Right hindlimb (tissue), 1 donor: Measurements from ENCODE around the gene MAPK6.
"Not testable (repeated sequence)": the region's sequence is repeated elsewhere in the genome, so short reads cannot be mapped to it uniquely, and the experiment has no call there.

Experiments used
- DNase-seq: peaks from one replicate; pipeline ENCODE4 v3.0.0-alpha.2; 2018

MAPK6 gene

GRCh38 chr15:52011711-52012144, 7.3 kb upstream of the MAPK6 start:
- DNase-seq: no peak

DNA sequence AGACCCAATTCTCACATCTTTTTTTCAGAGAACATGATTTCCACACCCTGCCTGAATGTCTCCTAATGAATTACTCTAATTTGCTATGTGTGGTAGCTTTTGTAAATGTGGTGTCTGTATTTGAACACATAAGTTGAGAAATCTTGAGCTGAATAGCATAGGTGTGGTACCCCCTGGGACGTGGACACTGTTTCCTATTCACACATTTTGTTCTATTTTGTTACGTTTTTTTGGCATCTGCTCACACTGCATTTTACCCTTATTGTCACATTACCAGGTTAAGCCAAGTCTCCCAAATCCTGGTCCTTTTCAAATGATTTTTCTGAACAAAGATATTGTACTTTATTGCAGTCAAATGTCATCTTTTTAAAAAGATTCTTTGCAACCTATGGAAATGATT, 6.8 kb upstream of the MAPK6 start:
- no peak for DNase-seq

DNA sequence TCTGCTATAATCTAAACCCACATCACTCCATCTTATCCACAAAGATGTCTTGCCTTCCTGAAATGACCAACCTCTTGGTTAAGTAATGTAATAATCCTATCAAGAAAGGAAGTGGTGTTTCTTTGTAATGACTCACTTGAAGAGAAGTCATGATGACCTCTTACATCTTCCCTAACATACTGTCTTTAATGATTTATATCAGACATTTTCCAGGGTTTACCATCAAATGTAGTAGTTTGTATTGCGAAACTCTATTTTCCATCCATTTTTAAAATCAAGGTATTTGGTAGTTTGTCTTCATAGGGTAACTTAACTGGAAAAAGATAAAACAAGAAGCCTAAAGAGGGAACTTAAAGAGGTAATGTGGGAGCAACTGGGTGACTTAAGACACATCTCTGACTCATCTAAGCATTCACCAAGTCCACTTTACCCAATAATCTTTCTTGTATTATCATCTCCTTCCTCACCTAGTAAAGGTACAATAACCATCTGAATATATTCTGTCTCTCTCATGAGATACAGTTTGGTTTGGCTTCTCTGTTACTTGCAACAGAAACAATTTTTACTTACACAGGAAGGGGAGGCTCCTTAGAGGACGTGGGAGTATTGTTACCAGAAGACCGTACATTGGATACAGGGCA, 5.7 kb upstream of the MAPK6 start:
- DNase-seq: no peak

GRCh38 chr15:52014616-52015015, 4.4 kb upstream of the MAPK6 start:
- DNase-seq: no peak

DNA sequence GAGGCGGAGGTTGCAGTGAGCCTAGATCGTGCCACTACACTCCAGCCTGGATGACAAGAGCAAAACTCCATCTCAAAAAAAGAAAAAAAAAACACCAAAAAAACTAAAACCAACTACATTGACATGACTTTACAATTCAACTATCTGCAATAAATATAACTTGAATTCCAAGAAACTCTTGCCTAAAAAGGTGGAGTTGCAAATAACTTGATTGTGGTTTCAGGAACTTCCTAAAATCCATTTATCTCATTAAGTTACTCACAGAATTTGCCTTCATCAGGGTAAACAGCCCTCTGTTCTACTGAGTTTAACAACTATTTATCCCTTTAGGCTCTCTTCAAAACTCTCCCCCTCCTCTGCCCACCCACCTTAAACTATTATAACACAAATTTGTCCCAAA, 2.7 kb upstream of the MAPK6 start:
- DNase-seq: no peak

- no peak for DNase-seq
These were observed 775 bp upstream of the MAPK6 start for GRCh38 chr15:52018244-52018643.

DNA sequence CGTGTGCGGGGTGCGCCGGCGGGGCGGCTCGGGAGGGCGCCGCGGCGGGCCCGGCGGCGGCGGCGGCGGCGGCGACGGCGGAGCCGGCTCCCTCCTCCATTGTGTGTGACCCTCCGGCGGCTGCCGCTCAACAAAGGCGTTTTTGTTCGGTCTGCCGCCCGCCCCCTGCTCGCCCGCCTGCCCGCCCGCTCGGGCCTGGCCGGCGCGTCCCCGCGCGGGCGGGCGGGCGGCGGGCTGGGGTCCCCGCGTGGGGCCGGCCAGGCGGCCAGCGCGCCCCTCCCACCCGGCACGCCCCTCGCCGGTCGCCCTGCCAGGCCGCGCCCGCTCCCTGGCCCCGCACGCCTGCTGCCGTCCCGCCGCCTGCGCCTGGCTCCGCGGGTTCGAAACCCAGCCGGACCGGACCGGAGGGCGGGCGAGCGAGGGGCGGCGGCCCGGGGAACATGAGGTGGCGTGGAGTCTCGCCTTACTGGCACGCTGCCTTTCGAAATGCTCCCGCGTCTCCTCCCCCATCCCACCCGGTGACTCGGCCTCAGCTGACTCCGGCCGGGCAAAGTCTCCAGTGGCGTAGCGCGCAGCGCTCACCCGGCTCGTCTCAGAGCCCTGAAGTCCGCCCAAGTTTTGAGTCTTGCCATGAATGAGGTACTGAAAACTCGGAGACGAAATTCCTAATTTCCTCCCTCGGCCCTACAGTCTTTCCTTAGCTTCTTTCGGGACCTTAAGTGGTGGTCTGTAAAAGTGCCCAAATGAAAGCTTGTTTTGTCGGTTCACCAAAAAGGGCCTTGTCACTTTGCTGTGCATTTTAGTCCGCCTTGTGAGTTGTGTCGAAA, 588 bp downstream of the MAPK6 start:
- DNase-seq: peak; percentile 84

DNA sequence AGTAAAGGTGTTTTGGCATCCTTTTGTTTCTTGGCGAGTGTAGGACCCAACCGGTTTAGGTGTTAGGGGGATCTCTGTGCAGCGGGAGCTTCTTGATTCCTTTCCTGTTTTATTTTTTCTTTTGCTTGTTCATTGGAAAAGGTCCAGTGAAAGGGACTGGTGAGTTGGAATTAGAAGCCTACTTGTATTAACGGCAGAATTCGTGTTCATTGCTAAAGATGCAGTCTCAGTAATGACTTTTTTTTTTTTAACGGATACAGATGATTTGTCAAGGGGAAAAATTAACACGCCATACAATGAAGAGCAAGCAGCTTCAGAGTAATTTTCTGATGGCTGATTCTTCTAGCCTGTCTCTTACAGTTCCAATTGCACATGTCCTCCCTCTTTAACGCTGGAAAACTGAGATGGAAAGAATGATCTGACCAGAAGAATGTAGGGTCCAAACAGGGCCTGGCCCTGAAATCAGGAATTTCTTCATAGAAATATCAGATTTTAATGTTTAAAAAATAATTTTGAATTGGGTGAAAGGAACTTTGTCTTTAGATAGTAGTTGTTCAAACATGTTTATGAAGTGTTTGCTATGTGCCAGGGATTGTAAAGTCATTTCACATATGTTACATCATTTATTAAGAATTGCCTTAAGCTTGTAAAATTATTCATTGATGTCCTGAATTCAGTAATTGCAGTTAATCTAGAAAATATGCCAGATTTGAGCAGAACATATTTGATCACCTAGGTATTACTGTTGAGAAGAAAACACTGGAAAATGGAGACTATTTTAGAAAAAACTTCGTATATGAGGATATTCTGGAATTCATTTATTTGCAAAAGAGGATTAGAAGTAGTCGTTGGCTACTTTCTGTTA, 1.4 kb downstream of the MAPK6 start:
- no peak for DNase-seq

DNA sequence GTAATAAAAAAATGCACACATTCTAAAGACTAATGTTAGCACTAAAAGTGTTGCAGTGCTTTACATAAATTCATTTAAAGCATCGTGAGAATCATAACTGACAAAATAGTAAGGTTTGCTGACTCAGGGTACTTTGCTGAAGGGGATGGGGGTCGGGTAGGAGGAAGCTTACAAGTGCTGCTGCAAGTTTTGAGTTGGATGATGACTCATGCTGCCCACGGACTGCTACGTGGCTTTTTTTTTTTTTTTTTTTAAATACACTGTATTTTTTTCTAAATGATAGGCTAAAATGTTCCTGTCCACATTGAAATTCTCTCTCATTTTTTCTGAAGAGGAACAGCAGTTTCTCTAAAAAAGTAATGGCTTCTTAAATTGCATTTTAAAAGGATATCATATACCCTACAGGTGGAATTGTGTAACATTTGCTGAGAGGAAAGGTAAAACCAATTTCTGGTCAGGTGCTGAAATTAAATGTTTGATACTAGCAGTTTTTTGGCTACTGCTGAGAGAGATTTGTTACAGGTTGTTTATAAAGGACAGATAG, 2.2 kb downstream of the MAPK6 start:
- no peak for DNase-seq

- no peak for DNase-seq
These were observed 3.0 kb downstream of the MAPK6 start for GRCh38 chr15:52021892-52022540.

GRCh38 chr15:52023169-52023922, 4.3 kb downstream of the MAPK6 start:
- no peak for DNase-seq

GRCh38 chr15:52028431-52029093, 9.5 kb downstream of the MAPK6 start:
- no peak for DNase-seq

GRCh38 chr15:52030010-52030409, 11.0 kb downstream of the MAPK6 start:
- no peak for DNase-seq

DNA sequence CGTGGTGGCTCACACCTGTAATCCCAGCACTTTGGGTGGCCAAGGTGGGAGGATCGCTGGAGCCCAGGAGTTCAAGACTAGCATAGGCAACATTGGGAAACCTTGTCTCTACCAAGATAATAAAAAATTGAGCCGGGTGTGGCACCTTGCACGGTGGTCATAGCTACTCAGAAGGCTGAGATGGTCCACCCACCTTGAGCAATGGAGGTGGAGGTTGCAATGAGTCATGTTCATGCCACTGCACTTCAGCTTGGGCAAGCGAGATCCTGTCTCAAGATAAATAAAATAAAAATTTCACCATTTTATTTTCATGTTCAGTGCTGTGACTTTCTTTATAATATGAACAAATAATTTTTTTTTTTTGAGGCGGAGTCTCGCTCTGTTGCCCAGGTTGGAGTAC, 12.5 kb downstream of the MAPK6 start:
- DNase-seq: no peak

GRCh38 chr15:52037889-52038505, 19.0 kb downstream of the MAPK6 start:
- no peak for DNase-seq

DNA sequence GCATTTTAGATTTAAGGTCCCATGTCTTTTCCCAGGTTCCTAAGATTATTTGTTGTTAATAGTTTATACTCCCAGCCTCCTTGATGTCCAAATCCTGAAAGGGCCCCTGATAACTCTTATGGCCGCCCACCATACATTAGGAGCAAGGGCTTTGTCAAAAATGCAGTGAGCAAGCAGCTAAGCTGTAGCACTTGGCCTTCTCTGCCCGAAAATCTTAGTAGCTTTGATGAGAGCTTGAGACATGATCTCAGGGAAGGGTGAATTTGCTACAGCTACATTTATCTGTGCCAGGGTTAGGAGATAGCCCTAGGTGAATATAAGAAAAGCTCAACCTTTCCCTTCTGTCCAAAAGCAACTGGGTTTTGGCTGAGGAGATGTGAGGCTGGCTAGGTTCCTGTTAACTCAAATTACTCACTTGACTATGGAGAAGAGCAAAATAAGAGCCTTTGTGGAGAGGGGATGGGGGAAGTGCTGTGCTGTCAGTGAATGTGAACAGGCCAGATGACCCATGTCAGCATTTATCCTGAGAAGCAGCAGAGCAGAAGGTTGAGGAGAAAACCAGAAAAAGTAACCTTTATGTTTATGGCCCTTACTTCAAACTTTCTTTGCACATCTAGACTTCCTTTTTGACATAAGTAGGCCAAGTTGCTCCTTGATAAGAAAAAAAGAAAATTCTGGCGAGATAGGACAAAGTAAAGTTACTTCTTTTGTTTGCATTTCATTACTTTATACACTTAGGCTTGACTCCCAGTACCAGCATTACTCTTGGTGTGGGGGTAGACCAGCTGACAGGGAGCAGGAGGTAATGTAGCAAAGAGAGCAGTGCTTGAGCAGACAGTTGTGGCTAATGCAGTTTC, 21.1 kb downstream of the MAPK6 start:
- no peak for DNase-seq

GRCh38 chr15:52042051-52042851, 23.2 kb downstream of the MAPK6 start:
- no peak for DNase-seq

DNA sequence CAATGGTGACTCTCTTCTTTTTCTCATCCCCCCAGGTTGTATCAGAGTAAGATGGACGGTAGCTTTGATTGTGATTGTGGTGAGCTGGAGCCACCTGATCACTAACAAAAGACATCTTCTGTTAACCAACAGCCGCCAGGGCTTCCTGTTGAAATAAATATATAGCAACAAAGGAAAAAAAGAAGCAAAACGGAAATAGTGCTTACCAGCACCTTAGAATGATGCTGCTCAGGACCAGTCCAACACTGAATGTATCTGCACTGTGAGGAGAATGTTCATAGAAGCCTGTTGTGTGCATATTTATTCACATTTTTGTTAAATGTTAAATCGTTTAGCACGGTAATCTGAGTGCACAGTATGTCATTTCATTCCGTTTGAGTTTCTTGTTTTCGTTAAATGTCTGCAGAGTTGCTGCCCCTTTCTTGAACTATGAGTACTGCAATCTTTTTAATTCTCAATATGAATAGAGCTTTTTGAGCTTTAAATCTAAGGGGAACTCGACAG, 26.8 kb downstream of the MAPK6 start:
- DNase-seq: not testable (repeated sequence)

GRCh38 chr15:52046552-52046951, 27.5 kb downstream of the MAPK6 start:
- not testable (repeated sequence) for DNase-seq
